GM12875 (cell line): ENCODE results near the gene CRYBB3.
"Not testable (repeated sequence)": the region's sequence is repeated elsewhere in the genome, so short reads cannot be mapped to it uniquely, and the experiment has no call there.

Experiments used
- H3K4me3 ChIP-seq: one replicate; pipeline ENCODE4 v1.5.1; 2011; ENCODE audit warnings: low read depth, low read length, control low read depth
- TF ChIP-seq, protein P1 (sequence below): IDR thresholded peaks from 2 replicates; pipeline ENCODE4 v1.5.1; 2011; ENCODE audit warnings: low read depth, mild to moderate bottlenecking, control low read depth, inconsistent platforms, low read length, moderate library complexity, borderline replicate concordance; ENCODE audit not compliant: insufficient read depth

Gene CRYBB3

DNA sequence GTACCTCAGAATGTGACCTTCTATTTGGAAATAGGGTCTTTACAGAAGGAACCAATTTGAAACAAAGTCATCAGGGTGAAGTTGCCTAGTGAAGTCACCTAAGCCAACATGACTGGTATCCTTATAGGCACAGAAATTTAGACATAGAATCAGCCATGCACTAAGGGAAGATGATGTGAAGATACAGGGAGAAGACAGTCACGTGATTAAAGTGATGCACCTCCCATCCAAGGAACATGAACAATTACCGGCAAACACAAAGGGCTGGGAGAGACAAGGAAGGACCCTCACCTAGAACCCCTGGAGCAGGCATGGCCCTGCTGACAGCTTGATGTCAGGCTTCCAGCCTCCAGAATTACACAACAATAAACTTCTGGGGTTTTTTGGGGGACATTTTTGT is 16.6 kb downstream of the CRYBB3 start:
- TF ChIP-seq, protein P1, sequence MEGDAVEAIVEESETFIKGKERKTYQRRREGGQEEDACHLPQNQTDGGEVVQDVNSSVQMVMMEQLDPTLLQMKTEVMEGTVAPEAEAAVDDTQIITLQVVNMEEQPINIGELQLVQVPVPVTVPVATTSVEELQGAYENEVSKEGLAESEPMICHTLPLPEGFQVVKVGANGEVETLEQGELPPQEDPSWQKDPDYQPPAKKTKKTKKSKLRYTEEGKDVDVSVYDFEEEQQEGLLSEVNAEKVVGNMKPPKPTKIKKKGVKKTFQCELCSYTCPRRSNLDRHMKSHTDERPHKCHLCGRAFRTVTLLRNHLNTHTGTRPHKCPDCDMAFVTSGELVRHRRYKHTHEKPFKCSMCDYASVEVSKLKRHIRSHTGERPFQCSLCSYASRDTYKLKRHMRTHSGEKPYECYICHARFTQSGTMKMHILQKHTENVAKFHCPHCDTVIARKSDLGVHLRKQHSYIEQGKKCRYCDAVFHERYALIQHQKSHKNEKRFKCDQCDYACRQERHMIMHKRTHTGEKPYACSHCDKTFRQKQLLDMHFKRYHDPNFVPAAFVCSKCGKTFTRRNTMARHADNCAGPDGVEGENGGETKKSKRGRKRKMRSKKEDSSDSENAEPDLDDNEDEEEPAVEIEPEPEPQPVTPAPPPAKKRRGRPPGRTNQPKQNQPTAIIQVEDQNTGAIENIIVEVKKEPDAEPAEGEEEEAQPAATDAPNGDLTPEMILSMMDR, result no peak

DNA sequence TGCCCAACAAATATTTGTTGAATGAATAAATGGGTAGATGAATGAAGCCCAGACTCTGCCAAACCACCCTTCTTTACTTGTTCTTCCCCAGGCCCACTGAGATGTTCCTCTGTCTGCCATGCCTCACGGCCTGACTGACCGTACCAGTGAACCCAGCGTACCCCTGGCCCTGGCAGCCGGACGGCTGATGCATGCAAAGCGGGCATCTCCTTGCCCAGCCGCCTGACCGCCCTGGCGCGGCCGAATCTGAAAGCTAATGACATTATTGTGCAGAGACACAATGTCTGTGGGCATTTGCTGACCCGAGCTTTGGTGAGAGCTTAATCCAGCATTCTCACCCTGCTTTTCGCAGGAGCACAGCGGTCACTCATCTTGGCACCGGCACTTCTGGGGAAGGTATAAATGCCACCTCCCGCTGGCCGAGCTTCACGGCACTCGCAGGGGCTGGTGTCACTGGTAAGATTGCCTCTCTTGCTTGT is 19.6 kb downstream of the CRYBB3 start, which contains the start of gene CRYBB2:
TSS of gene CRYBB2 (plus strand) at position 429 of the 479 bp plus-strand sequence. CDS start 1,791 bp downstream, outside the sequence.
- TF ChIP-seq, protein P1, result no peak
- H3K4me3 ChIP-seq, result no peak within 1 kb of the TSS

More for the DNA sequence above, 16.6 kb downstream of the CRYBB3 start:
- H3K4me3 ChIP-seq, result no peak overlapping the region

DNA sequence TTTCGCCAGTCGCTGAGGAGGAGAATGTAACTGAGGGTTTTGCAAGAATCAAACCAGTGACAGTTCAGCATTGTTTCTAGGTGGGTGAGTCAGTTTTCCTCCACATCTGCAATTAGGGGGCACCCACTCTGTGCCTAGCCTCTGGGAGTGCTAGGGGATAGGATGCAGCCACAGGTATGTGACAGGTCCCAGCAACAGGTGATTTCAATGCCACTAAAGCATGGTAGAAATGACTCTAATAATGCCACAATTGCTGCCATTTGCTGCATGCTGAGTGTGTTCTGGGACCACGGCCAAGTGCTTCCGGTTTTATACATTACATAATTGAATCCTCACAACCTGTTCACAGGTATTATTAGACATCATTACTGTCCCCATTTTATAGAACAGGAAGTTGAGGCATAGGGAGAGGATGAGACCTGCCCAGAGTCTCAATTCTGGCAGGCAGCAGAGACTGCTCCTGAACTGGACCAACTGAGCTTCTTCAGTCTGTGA is 20.3 kb downstream of the CRYBB3 start:
- TF ChIP-seq, protein P1, result no peak

DNA sequence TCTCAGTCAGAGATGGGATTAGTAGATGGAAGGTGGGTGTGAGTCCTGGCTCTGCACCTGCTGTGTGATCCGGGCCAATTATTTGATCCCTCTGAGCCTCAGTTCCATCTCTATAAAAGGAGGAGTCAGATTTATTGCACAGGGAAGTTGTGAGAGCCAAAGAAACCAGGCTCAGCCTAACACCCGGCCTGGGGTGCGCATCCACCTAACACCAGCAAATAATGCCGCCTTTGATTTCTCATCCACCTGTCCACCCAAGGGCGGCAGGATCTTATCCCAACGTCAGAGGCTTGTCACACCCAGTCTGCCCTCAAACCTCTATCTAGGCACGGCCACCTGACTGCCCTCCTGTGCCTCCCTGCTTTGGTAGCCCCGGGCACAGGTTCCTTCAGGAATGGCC is 22.1 kb downstream of the CRYBB3 start:
- TF ChIP-seq, protein P1, result no peak

More for the DNA sequence above, 20.3 kb downstream of the CRYBB3 start:
- H3K4me3 ChIP-seq, result no peak overlapping the region

DNA sequence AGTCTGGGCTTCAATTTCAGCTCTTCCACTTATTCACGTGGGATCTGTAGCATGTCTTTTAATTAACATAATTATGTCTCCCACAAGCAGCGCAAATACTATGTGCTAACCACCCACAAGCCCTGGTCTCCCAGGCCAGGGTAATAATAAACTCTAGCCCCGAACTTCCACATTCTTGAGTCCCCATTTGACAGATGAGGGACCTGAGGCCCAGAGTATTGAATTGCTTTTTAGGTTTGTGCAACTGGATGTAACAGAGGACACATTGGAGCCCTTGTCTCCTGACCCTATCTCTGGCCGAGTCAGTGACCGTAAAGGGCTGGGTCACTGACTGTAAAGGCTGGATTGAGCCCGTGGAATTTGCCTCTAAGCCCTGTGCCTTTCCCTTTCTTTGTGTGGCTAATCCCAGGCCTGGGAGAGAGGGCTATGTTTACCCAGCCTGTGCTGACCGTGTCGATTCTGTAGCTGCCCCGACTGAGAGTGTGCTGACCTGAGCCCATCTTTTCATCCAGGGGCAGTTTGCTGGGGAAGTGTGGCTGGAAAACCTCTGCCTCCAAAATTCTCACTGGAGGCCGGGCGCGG is 23.7 kb downstream of the CRYBB3 start:
- TF ChIP-seq, protein P1, result no peak
- no peak overlapping the region for H3K4me3 ChIP-seq

More for the DNA sequence above, 22.1 kb downstream of the CRYBB3 start:
- no peak overlapping the region for H3K4me3 ChIP-seq

DNA sequence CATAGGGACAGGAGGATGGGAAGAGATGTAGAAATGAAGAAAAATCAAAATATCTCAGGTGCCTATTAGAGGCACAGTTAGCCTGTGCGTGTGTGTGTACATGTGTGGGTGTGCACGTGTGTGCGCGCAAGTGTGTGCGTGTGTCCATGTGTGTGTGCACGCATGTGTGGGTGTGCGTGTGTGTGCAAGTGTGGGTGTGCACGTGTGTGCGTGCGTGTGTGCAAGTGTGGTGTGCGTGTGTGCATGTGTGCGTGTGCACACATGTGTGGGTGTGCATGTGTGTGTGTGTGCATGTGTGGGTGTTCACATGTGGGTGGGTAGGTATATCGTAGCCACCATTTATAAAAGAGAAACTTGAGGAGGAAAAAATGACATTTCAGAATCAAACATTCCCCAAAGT is 29.2 kb downstream of the CRYBB3 start:
- TF ChIP-seq, protein P1, result no peak
- no peak overlapping the region for H3K4me3 ChIP-seq

DNA sequence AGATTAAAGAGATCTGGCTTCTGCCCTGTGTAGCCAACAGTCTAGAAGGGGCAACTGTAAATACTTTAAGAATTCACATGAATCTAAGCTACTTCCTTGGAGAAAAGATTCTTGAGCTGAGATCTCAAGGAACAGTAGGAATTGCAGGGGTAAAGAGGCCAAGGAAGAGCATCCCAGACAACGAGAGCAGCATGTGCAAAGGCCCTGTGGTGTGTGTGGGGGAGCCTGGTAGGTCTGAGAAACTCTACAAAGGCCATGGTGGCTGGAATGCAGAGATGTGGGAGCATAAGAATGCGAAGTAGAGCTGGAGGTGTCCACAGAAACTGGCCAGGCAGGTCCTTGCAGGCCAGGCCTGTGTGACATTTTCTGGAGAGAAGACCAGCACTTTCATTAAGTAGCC is 31.1 kb downstream of the CRYBB3 start:
- H3K4me3 ChIP-seq, result not testable (repeated sequence)

DNA sequence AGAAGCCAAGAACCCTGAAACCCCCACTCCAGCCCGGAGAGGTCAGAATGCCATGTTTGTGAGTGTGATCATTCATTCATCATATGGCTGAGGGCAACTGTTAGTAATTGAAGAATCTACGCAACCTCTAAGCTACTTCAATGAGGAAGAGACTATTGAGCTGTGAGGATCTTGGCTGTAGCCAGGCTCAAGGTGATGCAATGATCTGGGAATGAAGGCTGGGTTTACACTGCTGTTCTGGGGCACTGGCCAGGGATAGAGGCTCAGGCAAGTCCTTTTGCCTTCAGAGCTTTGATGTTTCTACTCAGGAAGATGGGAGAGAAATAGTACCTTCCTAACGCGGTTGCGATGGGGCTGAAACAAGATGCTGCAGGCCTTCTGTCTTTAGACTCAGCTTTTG is 32.6 kb downstream of the CRYBB3 start:
- TF ChIP-seq, protein P1, result no peak
- H3K4me3 ChIP-seq, result no peak overlapping the region

DNA sequence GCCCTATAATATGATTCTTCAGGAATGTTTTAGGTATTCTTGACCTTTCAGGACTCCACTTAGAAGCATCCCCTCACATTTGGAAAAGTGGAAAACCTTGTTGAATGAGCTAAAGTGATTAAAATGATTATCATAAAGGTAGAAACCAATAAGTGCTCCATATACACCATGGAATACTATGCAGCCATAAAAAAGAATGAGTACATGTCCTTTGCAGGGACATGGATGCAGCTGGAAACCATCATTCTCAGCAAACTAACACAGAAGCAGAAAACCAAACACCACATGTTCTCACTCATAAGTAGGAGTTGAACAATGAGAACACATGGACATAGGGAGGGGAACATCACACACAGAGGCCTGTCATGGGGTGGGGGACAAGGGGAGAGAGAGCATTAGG is 34.0 kb downstream of the CRYBB3 start:
- H3K4me3 ChIP-seq, result not testable (repeated sequence)
